Effector CD8-positive, alpha-beta T cell (primary cell): Measurements from ENCODE around the gene SOWAHC.
"Not testable (repeated sequence)": the region's sequence is repeated elsewhere in the genome, so short reads cannot be mapped to it uniquely, and the experiment has no call there.

Source experiments
- DNase-seq: peaks from one replicate; lab custom pipeline; 2025; lab: John Stamatoyannopoulos, UW

Gene SOWAHC

DNA sequence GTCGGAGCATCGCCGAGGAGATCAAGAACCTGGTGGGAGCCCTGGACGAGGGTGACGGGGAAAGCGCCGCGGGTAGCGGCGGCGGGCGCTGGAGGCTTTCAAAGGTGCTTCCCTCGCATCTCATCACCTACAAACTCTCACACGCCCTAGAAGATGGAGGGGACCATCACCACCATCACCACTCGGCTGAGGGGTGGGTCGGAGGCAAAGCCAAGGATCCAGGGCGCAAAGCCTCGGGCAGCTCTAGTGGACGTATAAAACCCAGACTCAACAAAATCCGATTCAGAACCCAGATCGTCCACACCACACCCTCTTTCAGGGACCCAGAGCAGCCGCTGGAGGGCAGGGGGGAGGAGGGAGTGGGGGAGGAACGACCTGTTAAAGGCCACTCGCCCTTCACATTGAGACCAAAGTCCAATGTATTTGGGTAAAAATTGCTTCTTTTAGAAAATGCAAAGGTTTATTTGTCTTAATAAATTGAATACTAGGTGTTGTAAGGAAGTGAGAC is 1.5 kb downstream of the SOWAHC start:
- no peak for DNase-seq

DNA sequence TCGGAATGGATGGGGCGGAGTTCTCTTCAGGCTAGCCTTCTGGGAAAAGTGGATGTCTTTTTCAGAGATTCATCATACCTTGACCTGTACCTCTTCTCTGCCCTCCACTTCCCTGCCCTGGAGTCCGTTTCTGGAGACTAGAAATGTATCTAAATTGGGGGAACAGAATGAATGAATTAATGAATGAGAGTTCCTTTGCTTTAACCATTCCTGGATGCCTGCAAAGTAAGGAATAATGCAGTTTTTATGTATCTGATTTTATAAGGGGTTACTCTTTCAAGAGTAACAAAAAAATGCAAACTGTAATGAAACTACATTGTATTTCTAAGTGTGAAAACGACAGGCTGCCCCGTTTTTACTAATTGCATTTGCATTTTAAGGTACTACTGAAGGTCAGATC is 2.0 kb downstream of the SOWAHC start:
- no peak for DNase-seq

DNA sequence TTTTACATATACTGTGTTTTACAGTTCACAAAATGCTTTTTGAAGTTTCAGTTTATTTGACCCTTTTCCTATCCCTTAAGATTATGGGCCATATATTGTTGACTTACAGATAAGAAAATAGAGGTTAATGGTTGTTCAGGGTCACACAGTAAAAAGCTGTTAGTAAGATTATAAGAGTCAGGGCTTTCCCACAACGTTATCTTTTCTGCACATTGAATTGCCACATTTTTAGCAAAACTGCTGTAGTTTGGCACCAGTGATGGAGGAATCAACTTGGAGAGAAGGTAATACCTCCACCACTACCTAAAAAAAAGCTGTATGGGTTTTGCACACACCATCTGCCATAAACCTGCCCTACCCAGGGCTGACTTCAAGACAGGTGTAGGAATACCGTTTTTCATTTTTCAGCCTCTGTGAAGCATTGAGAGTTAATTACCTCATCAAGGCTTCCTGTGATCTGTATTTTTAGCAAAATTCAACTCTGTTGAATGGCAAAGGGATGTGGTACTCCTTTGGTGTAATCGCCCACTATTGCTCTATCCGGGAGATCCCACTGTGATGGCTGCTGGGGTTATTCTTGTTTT is 5.0 kb downstream of the SOWAHC start:
- no peak for DNase-seq

DNA sequence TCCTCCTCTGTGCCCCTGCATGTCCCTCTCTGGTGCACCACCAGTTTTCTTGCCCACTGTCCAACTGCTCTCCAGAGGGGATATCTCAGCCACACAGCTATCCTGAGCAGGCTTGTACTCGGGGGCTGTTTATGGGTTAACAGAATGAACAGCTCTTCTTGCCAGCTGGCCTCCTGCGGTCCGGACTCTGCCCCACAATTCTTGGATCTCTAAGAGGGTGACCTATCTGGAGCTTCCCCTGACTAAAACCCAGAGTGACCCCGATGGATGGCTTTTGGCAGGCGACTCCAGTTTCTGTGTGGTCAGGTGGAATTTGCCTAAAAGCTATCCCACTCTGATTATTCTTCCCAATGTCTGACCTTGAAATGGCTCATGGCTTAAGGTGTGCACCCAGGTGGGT is 9.1 kb downstream of the SOWAHC start:
- DNase-seq, result no peak

DNA sequence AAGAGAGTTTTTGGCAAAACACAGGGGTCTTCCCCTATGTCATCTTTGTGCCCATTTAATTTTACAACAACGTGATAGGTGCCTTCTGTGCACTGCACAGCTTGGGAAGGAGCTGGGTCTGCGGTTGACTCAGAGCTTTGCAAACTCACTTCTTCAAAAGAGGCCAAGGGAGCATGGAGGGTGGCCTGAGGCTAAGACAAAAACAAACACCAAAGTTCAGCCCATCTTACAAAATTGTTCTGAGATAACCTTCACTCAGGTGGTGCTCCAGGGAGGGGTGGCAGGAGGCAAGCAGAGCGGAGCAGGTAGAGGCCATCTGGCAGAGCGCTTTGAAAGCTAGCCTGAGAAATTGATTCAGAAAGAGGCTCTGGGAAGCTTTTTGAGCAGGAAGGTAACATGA is 9.8 kb downstream of the SOWAHC start:
- DNase-seq, result no peak

DNA sequence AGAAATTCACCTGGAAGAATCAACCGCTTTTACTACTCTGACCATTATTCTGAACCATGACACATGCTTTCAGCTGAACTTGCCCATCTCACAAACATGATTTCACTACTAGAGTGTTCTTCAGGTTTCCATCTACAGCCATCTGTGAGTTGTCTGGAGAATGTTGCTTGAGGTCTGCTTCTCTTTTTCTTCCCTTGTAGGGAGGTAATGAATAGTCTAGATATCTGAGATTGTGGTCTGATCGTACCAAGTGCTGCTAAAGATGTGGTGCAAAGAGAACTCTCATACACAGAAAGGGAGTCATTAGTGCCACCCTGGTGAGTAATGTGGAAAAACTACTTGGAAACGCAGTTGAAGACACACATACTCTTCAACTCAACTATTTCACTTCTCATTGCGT is 10.2 kb downstream of the SOWAHC start:
- no peak for DNase-seq

DNA sequence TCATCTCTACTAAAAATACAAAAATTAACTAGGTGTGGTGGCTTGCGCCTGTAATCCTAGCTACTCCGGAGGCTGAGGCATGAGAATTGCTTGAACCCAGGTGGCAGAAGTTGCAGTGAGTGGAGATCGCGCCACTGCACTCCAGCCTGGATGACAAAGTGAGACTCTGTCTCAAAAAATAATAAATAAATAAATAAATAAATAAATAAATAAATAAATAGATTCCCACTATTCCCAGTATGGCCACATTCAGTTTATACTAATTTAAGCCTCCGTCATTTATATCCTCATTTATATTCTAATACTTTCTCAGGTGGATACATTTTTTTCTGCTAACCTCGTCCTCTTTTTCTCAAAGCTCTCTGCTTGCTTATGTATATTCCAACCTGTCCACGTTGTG is 14.2 kb downstream of the SOWAHC start:
- DNase-seq, result not testable (repeated sequence)

DNA sequence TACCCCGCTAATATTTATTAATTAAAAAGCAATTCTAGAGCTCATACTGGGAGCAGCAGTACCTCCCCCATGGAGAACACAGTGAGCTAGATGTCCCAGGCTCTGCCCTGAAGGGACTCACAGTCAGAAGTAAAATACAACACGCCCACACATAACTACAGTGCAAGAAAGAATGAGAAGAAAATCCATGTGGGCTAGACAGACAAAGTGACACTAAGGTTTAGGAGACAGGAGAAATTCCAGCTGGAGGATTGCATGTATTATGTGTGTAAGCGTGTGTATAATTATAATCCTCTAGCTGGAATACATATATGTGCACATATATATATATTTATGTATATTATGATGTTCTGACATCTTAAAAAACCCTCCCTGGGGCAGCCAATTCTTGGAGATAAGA is 15.7 kb downstream of the SOWAHC start:
- DNase-seq, result no peak

DNA sequence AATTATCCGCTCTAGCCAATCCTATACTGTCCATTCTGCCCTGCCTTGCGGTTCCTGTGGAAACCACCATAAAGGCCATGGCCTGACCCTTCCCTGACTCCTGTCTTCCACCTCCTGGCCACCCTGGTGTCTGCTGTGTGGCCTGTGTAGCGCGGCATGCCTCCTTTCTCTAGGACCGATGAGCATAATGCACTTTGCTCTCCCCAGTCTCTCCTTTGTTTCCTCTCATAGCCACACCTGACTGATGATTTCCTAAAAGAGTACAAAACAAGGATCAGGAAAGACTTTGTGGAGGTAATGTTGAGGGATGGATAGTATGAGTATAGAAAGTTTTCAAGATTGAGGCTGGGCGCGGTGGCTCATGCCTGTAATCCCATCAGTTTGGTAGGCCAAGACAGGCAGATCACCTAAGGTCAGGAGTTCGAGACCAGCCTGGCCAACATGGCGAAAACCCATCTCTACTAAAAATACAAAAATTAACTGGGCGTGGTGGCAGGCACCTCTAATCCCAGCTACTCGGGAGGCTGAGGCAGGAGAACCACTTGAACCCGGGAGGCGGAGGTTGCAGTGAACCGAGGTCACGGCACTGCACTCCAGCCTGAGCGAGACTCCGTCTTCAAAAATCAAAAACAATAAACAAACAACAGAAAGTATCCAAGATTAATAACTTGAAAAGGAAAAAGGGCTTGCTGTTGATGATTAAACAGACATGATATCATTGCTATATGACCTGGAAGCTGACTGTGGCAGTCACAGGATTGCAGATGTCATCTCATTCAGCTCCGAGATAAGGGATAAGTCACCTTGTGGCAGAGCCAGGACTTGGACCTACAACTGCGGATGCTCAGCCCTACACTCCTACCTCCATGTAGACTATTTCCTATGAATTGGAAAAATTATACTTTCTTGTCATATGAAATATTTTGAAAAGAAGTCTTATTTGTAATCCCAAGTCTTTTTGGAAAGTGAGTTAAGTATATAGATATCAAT is 16.6 kb downstream of the SOWAHC start:
- DNase-seq, result no peak

DNA sequence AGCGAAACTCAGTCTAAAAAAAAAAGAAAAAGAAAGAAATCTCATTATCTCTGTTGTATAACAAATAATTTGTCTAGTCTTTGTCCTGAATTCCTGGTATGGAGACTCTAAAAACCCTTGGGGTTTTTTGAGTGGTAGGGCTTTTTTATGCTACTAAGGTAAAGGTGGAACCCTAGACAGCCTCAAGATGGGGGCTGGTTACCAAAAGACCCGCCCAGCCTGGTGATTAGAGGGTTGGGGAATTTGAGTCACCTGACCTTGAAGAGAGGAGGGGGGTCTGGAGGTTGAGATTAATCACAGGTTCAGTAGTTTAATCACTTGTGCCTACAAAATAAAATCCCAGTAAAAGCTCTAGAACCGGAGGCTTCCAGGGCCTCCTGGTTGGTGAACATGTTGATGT is 17.6 kb downstream of the SOWAHC start:
- no peak for DNase-seq

DNA sequence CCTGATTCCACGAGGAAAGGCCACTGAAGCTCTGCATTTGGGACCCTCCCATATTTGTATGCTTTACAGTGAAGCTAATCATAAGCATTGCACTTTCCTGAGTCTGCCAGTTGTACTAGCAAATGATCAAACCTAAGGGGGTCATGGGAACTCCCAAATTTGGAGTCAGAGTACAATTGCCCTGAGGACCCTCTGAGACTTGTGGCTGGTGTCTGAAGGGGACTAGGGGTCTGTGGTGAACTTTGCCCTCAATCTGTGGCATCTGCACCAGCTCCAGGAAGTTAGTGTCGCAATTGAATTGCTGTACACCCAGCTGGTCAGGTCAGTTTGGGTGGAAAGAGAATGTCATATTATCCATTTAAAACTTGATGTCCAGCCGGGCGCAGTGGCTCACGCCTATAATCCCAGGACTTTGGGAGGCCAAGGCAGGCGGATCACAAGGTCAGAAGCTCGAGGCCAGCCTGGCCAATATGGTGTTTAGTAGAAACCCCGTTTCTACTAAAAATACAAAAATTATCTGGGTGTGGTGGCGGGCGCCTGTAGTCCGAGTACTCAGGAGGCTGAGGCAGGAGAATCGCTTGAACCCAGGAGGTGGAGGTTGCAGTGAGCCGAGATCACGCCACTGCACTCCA is 18.1 kb downstream of the SOWAHC start:
- DNase-seq, result no peak

DNA sequence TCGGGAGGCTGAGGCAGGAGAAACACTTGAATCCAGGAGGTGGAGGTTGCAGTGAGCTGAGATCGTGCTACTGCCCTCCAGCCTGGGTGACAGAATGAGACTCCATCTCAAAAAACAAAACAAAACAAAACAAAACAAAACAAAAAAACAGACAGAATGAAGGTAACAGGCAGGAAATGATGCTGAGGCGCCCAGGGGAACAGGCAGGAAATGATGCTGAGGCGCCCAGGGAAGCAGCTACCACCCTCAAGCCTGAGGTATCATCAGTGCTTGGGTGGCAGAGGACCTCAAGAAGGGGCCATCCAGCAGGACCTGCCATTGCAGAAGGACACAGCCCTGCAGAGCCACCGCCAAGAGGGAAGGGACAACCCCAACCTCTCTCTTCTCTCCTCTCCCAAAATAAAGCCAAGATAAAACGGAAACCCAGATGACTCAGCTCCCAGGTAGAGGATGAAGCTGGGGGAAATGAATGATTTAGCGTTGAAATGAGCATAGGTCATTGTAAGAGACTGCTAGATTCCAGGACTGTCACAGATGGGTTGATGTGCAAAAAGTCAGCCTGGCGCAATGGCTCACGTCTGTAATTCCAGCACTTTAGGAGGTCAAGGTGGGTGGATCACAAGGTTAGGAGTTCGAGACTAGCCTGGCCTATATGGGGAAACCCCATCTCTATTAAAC is 19.3 kb downstream of the SOWAHC start:
- no peak for DNase-seq

DNA sequence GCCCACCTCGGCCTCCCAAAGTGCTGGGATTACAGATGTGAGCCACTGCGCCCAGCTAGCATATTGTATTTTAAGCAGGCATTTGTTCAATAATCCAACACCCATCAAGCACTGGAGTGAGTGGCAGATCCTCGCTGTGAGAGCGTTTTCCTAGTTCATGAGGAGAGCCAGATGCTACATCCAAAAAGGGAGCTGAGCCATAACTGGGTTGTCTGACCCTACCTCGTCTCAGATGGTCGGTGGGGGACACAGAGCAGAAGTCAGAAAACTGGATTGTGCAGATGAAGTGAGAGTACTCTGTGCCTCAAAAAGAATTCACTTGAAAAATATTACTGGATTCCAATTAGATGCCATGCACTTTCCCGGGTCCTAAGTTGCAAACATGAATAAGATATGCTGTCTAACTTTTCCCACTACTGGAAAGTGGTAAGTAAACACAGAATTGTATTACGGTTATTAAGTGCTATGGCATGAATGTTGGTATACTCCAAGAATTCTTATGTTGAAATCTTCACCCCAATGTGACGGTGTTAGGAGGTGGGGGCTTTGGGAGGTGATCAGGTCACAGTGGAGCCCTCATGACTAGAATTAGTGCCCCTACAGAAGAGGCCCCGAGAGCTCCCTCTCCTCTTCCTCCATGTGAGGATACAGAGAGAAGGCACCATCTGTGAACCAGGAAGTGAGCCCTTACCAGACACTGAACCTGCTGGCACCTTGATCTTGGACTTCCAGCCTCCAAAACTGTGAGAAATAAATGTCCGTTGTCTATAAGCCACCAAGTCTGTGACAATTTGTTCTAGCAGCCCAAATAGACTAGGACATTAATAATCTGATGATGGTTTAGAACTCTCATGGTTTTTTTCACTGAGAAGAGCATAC is 21.5 kb downstream of the SOWAHC start:
- no peak for DNase-seq

DNA sequence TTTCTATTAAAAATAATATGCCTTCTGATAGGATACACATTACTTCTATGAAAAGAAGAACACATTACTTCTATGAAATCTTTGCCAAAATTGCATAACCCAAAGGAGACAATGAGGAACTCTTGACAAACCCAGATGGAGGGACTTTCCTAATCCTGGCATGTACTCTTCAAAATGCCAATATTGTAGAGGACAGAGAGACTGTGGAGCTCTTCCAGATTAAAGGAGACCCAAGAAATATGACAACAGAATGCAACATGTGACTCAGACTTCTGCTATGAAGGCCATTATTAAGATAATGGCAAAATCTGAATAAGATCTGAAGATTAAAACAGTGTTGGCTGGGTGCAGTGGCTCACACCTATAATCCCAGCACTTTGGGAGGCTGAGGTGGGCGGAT is 22.2 kb downstream of the SOWAHC start:
- DNase-seq, result no peak

DNA sequence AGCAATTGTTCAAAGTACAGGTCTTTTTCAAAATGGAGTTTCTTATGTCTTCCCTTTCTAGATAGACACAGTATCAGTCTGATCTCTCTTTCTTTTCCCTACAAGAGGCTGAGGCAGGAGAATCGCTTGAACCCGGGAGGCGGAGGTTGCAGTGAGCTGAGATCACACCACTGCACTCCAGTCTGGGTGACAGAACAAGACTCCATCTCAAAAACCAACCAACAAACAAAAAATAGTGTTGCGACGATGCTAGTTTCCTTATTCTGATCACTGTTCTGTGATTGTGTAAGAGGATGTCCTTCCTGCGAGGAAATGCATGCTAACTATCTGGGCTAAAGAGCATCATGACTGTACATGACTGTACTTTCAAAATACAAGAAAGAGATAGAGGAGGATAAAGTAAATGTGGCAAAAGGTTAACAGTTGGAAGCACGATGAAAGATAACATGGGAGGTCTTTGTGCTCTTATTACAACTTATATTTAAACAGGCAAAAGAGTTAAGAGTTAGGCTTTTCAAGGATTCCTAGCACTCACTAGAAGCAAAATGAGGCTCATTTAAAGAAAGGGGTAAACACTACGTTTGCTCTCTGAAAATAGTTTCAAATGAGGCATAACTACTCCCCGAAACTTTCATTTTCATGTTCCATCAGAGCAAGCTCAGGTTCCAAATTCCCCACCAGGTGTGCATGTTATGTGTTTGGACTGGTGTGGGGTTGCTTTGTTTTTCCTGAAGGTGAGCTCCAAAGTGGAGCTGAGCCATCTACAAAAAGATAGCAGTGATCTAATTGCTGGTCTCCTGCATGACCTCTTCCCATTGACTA is 23.8 kb downstream of the SOWAHC start:
- no peak for DNase-seq

DNA sequence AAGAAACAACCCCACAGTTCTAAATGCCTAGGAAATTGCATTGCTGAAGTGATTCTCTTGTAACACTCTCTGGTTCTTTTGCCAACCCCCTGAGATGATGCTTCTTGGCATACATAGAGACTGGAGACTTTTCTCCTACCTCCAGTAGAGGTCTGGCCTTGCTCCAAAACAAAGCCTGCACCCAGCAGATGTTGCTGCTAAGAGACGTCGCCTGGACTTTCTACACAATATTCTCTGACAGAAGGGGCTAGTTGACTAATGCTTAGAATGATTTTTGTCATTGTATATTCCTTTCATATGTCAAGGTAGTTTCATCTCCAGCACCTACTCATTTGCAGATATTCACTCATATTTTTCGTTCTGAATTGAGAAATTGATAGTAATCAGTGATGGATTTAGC is 24.6 kb downstream of the SOWAHC start:
- DNase-seq, result no peak

DNA sequence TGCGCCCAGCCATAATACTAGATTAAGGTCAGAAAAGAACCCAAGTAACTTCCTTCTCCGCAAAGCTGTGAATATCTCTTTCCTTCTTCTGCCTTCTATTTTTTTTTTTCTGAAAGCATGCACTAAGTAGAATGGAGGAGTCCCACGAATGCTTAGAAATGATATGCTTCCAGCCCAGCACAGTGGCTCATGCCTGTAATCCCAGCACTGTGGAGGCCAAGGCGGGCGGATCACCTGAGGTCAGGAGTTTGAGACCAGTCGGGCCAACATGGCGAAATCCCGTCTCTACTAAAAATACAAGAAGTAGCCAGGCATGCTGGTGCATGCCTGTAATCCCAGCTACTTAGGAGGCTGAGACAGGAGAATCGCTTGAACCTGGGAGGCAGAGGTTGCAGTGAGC is 25.8 kb downstream of the SOWAHC start:
- DNase-seq, result not testable (repeated sequence)

DNA sequence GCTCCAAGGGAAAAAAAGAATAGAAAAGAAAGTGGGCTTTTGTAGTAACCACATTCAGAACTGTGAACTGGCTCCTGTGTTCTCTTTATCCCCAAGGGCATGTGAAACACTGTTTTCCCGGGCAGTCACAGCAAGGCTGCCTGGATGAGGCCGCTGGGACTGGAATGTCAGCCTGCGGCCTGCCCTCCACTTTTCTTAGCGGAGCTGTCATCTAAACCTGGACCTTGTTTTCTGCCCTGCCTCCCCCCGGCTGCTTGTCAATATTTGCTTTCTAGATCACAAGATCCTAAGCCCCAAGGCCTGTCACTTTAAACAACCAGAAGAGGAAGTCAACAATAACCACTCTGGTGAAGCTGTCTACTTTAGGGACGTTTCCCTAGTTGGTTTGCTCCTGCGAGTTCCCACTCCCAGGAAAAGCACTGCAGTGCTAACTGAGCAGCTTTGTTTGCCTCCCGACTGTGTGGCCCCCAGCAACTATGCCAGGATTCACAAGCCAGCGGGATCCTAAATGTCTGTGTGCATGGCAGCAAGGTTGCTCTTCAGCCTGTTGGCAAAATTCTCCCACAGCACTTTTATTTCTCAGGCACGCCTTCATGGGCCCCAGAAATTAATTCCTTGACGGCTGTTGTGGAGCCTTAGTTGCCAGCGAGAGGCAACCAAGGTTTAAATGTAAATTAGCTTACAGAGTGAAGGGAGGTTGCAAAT is 30.6 kb downstream of the SOWAHC start:
- DNase-seq, result no peak

DNA sequence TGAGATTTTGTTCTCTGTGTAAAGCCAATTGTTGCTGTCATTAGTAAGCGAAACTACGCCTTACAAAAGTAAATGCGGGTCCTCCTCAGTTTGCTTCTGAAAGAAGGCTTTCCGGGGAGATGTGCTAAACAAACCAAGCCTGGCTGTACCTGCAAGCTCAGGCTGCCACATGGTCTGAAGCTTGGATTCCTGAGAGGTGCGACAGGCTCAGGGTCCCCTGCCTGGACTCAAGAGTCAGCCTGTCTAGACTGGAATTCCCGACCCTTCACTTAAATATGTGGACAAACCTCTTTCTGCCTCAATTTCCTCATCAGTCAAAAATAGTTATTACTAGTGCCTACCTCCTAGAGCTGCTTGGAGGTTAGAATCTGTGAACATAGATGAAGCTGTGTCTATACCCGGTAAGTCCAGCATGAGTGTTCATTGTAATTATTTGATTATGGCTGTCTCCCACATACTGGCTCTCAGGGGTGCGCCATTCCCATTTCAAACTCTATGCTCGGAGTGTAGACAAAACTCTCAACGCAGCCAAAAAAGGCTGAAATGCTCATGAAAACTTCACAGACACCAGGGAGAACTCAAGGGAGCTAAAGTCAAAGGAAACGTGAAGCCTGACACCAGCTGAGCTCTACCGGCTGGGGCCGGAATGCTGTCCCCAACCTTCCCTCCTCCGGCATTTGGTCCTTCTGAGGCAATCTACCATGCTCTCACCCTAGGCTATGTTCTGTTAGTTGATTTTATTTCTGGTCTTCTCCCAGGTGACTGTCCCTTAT is 31.4 kb downstream of the SOWAHC start:
- DNase-seq, result no peak
